HepG2 (cell line): Measurements from ENCODE around the gene SSBP1. TPM values are rescaled to one million over a fixed set of nuclear protein-coding genes. Genes with fewer than 3 reads are reported as not detected.
A peak's percentile ranks its signal among the peaks of the same experiment; 100 is the strongest.

ENCODE experiments used
- EEA1 ChIP-seq: sonication (generic); formaldehyde crosslinking; IDR thresholded peaks from 2 replicates; pipeline ENCODE4 v1.5.1; 2020; ENCODE audit warnings: mild to moderate bottlenecking, missing genetic modification reagents, borderline replicate concordance
- FIP1L1 ChIP-seq: fragments of 200-400 bp; formaldehyde crosslinking; IDR thresholded peaks from 2 replicates; pipeline ENCODE4 v1.6.1; 2018; ENCODE audit warnings: low read depth, mild to moderate bottlenecking, low read length, moderate library complexity, borderline replicate concordance; ENCODE audit not compliant: insufficient read depth
- HNRNPH1 ChIP-seq: fragments of 200-400 bp; formaldehyde crosslinking; optimal IDR thresholded peaks from 2 replicates; pipeline ENCODE3; 2017; ENCODE audit warnings: mild to moderate bottlenecking, low read depth, low read length
- HOXA7 ChIP-seq: sonication (generic); formaldehyde crosslinking; IDR thresholded peaks from 2 replicates; pipeline ENCODE4 v1.8.1; 2022; ENCODE audit warnings: mild to moderate bottlenecking, missing genetic modification reagents, moderate library complexity
- NFIB ChIP-seq: sonication (generic); formaldehyde crosslinking; IDR thresholded peaks from 2 replicates; pipeline ENCODE4 v1.9.0; 2021; ENCODE audit warnings: missing genetic modification reagents, mild to moderate bottlenecking, borderline replicate concordance
- RCOR2 ChIP-seq: IDR thresholded peaks from 2 replicates; pipeline ENCODE4 v1.6.1; 2016; ENCODE audit warnings: missing biosample characterization, missing genetic modification reagents
- SMC3 ChIP-seq: IDR thresholded peaks from 2 replicates; pipeline ENCODE4 v1.6.1; 2011; ENCODE audit warnings: low read length, improper control_type of control experiment
- ZBTB8A ChIP-seq: sonication (generic); formaldehyde crosslinking; IDR thresholded peaks from 2 replicates; pipeline ENCODE4 v1.4.0; 2020; ENCODE audit warnings: mild to moderate bottlenecking, low read depth, missing genetic modification reagents, borderline replicate concordance
- ZNF17 ChIP-seq: sonication (generic); formaldehyde crosslinking; IDR thresholded peaks from 2 replicates; pipeline ENCODE4 v1.5.0; 2020; ENCODE audit warnings: mild to moderate bottlenecking, missing genetic modification reagents
- ZNF225 ChIP-seq: sonication (generic); formaldehyde crosslinking; IDR thresholded peaks from 2 replicates; pipeline ENCODE4 v1.4.0; 2020; ENCODE audit warnings: mild to moderate bottlenecking, missing genetic modification reagents
- ZNF598 ChIP-seq: sonication (generic); formaldehyde crosslinking; IDR thresholded peaks from 2 replicates; pipeline ENCODE4 v1.5.1; 2020; ENCODE audit warnings: mild to moderate bottlenecking, missing genetic modification reagents, borderline replicate concordance
- ZNF709 ChIP-seq: sonication (generic); formaldehyde crosslinking; IDR thresholded peaks from 2 replicates; pipeline ENCODE4 v1.5.0; 2020; ENCODE audit warnings: mild to moderate bottlenecking, missing genetic modification reagents
- ZSCAN22 ChIP-seq: sonication (generic); formaldehyde crosslinking; IDR thresholded peaks from 2 replicates; pipeline ENCODE4 v1.4.0; 2020; ENCODE audit warnings: mild to moderate bottlenecking, missing genetic modification reagents
- polyA plus RNA-seq, 8 experiments: library from polyadenylated mRNA; depleted of rRNA in 3 of 8; stranded (reverse) in 7 of 8; unstranded in 1 of 8; fragments of >200 nt; fragmentation: Illumina TruSeq in 4 of 8; extraction: Trizol in 4 of 8; gene quantifications; 2 replicates each; pipeline versions ENCODE4 v1.2.1 to v1.2.3, GENCODE V29; 2011 to 2016; ENCODE audit warnings: low read depth in 4 of 8, missing spikeins in 1 of 8, mixed read lengths in 1 of 8; ENCODE audit not compliant: insufficient read depth in 1 of 8
- total RNA-seq, 5 experiments: library from RNA; depleted of rRNA; stranded (reverse); fragments of >200 nt; fragmentation: Illumina TruSeq; extraction: Trizol; gene quantifications; 2 replicates each; pipeline ENCODE4 v1.2.3, GENCODE V29; 2016; ENCODE audit warnings: low read depth in 1 of 5
- TF ChIP-seq, protein P1 (sequence below): IDR thresholded peaks from 2 replicates; pipeline ENCODE4 v1.6.1; 2012; ENCODE audit warnings: low read length, improper control_type of control experiment
- TF ChIP-seq, protein P2 (sequence below): sonication (generic); formaldehyde crosslinking; IDR thresholded peaks from 2 replicates; pipeline ENCODE4 v1.4.0; 2020; ENCODE audit warnings: missing genetic modification reagents
- TF ChIP-seq, protein P3 (sequence below): fragments of 450-650 bp; IDR thresholded peaks from 2 replicates; pipeline ENCODE4 v1.6.1; 2017; ENCODE audit warnings: mild to moderate bottlenecking
- TF ChIP-seq, protein P4 (sequence below): sonication (generic); formaldehyde crosslinking; IDR thresholded peaks from 2 replicates; pipeline ENCODE4 v1.4.0; 2020; ENCODE audit warnings: missing genetic modification reagents, borderline replicate concordance
- TF ChIP-seq, protein P5 (sequence below): sonication (generic); formaldehyde crosslinking; IDR thresholded peaks from 2 replicates; pipeline ENCODE4 v1.4.0; 2020; ENCODE audit warnings: mild to moderate bottlenecking, missing genetic modification reagents

The SSBP1 gene
- total and polyA plus RNA-seq, 2 of the 13 experiments (the other 11 are each of a cell fraction or from before 2014, with no cell fraction given), result 64.4 to 254 TPM

DNA sequence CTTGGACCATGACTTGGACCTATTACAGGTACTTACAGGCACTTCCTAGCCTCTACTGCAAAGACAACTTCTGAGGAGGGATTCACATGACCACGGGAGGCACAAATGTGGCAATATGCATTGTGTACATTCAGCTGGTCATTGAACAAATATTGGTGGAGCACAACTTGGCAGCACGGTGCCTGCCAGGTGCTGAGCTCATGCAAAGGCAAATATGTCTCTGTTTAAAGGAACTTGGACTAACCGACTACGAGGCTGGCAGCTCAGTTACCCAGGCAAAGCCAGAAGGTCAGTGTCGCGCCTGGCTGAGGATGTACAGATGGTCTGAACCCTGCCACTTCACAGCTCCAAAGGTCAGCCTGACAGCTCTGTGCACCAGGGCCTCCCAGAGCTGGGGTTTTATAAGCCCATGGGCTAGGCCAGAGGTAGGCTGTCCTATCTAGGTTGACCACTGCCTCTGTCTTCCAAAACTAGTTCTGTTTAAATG is 42.3 kb upstream of the SSBP1 start (continued):
- TF ChIP-seq, protein P1, sequence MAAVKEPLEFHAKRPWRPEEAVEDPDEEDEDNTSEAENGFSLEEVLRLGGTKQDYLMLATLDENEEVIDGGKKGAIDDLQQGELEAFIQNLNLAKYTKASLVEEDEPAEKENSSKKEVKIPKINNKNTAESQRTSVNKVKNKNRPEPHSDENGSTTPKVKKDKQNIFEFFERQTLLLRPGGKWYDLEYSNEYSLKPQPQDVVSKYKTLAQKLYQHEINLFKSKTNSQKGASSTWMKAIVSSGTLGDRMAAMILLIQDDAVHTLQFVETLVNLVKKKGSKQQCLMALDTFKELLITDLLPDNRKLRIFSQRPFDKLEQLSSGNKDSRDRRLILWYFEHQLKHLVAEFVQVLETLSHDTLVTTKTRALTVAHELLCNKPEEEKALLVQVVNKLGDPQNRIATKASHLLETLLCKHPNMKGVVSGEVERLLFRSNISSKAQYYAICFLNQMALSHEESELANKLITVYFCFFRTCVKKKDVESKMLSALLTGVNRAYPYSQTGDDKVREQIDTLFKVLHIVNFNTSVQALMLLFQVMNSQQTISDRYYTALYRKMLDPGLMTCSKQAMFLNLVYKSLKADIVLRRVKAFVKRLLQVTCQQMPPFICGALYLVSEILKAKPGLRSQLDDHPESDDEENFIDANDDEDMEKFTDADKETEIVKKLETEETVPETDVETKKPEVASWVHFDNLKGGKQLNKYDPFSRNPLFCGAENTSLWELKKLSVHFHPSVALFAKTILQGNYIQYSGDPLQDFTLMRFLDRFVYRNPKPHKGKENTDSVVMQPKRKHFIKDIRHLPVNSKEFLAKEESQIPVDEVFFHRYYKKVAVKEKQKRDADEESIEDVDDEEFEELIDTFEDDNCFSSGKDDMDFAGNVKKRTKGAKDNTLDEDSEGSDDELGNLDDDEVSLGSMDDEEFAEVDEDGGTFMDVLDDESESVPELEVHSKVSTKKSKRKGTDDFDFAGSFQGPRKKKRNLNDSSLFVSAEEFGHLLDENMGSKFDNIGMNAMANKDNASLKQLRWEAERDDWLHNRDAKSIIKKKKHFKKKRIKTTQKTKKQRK, result no peak
- TF ChIP-seq ZNF709 (CRISPR knock-in tag), result no peak
- no peak for TF ChIP-seq EEA1 (CRISPR knock-in tag)
- TF ChIP-seq HNRNPH1, result no peak
- TF ChIP-seq ZNF225 (CRISPR knock-in tag), result no peak
- TF ChIP-seq, protein P2, sequence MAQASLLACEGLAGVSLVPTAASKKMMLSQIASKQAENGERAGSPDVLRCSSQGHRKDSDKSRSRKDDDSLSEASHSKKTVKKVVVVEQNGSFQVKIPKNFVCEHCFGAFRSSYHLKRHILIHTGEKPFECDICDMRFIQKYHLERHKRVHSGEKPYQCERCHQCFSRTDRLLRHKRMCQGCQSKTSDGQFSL (CRISPR knock-in tag), result no peak
- TF ChIP-seq NFIB, result no peak
- TF ChIP-seq, protein P3, sequence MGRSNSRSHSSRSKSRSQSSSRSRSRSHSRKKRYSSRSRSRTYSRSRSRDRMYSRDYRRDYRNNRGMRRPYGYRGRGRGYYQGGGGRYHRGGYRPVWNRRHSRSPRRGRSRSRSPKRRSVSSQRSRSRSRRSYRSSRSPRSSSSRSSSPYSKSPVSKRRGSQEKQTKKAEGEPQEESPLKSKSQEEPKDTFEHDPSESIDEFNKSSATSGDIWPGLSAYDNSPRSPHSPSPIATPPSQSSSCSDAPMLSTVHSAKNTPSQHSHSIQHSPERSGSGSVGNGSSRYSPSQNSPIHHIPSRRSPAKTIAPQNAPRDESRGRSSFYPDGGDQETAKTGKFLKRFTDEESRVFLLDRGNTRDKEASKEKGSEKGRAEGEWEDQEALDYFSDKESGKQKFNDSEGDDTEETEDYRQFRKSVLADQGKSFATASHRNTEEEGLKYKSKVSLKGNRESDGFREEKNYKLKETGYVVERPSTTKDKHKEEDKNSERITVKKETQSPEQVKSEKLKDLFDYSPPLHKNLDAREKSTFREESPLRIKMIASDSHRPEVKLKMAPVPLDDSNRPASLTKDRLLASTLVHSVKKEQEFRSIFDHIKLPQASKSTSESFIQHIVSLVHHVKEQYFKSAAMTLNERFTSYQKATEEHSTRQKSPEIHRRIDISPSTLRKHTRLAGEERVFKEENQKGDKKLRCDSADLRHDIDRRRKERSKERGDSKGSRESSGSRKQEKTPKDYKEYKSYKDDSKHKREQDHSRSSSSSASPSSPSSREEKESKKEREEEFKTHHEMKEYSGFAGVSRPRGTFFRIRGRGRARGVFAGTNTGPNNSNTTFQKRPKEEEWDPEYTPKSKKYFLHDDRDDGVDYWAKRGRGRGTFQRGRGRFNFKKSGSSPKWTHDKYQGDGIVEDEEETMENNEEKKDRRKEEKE, result no peak
- TF ChIP-seq ZNF17 (CRISPR knock-in tag), result no peak
- TF ChIP-seq ZBTB8A (CRISPR knock-in tag), result no peak
- TF ChIP-seq ZSCAN22, result peak; percentile 62; the same call in 1 of the 2 replicates
- TF ChIP-seq FIP1L1, result no peak
- no peak for TF ChIP-seq ZNF598 (CRISPR knock-in tag)
- TF ChIP-seq HOXA7 (CRISPR knock-in tag), result no peak
- TF ChIP-seq, protein P4, sequence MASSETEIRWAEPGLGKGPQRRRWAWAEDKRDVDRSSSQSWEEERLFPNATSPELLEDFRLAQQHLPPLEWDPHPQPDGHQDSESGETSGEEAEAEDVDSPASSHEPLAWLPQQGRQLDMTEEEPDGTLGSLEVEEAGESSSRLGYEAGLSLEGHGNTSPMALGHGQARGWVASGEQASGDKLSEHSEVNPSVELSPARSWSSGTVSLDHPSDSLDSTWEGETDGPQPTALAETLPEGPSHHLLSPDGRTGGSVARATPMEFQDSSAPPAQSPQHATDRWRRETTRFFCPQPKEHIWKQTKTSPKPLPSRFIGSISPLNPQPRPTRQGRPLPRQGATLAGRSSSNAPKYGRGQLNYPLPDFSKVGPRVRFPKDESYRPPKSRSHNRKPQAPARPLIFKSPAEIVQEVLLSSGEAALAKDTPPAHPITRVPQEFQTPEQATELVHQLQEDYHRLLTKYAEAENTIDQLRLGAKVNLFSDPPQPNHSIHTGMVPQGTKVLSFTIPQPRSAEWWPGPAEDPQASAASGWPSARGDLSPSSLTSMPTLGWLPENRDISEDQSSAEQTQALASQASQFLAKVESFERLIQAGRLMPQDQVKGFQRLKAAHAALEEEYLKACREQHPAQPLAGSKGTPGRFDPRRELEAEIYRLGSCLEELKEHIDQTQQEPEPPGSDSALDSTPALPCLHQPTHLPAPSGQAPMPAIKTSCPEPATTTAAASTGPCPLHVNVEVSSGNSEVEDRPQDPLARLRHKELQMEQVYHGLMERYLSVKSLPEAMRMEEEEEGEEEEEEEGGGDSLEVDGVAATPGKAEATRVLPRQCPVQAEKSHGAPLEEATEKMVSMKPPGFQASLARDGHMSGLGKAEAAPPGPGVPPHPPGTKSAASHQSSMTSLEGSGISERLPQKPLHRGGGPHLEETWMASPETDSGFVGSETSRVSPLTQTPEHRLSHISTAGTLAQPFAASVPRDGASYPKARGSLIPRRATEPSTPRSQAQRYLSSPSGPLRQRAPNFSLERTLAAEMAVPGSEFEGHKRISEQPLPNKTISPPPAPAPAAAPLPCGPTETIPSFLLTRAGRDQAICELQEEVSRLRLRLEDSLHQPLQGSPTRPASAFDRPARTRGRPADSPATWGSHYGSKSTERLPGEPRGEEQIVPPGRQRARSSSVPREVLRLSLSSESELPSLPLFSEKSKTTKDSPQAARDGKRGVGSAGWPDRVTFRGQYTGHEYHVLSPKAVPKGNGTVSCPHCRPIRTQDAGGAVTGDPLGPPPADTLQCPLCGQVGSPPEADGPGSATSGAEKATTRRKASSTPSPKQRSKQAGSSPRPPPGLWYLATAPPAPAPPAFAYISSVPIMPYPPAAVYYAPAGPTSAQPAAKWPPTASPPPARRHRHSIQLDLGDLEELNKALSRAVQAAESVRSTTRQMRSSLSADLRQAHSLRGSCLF (CRISPR knock-in tag), result no peak
- TF ChIP-seq SMC3, result no peak
- TF ChIP-seq RCOR2 (CRISPR knock-in tag), result peak; percentile 55; the same call in 1 of the 2 replicates
- TF ChIP-seq, protein P5, sequence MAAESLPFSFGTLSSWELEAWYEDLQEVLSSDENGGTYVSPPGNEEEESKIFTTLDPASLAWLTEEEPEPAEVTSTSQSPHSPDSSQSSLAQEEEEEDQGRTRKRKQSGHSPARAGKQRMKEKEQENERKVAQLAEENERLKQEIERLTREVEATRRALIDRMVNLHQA (CRISPR knock-in tag), result no peak
